PC-9 (cell line): ENCODE results near the gene ZNF562. TPM values are rescaled to one million over a fixed set of nuclear protein-coding genes. Genes with fewer than 3 reads are reported as not detected.
"Not testable (repeated sequence)": the region's sequence is repeated elsewhere in the genome, so short reads cannot be mapped to it uniquely, and the experiment has no call there.

ENCODE experiments used
- BruUV-seq: library from RNA; stranded (reverse); fragments of 400-500 nt; replicated peaks from 2 replicates; lab custom pipeline; 2021; lab: Mats Ljungman, UMichigan
- CTCF ChIA-PET: fragments of 300-600 bp; sonication (Branson Sonifier 250); formaldehyde crosslinking; loops from one replicate; lab custom pipeline; 2022; ENCODE audit warnings: antibody characterized with exemption; lab: Charles Lee
- POLR2A ChIA-PET: fragments of 300-600 bp; sonication (Branson Sonifier 250); formaldehyde crosslinking; loops from one replicate; lab custom pipeline; 2022; ENCODE audit warnings: antibody characterized with exemption; ENCODE audit not compliant: unreplicated experiment; lab: Charles Lee
- DNase-seq, 2 experiments: peaks; one replicate each; pipeline versions ENCODE4 v3.0.0 to v3.0.0-alpha.2; 2015 to 2022; ENCODE audit warnings: mixed read lengths in 1 of 2
- H2AFZ ChIP-seq: fragments of 200-600 bp; sonication (generic); 2 replicates; pipeline ENCODE4 v1.8.1; 2017; ENCODE audit warnings: antibody characterized with exemption
- H3F3A ChIP-seq: fragments of 200-600 bp; sonication (generic); 2 replicates; pipeline ENCODE4 v1.8.1; 2017; ENCODE audit warnings: antibody characterized with exemption, mild to moderate bottlenecking, low read depth; ENCODE audit not compliant: insufficient read depth
- H3K27ac ChIP-seq: fragments of 200-600 bp; sonication (generic); 2 replicates; pipeline ENCODE4 v1.6.1; 2016; ENCODE audit warnings: mixed run types
- H3K27me3 ChIP-seq: fragments of 200-600 bp; sonication (generic); 2 replicates; pipeline ENCODE4 v1.6.1; 2016; ENCODE audit warnings: low read depth, mixed run types; ENCODE audit not compliant: insufficient read depth
- H3K36me3 ChIP-seq: fragments of 200-600 bp; sonication (generic); 2 replicates; pipeline ENCODE4 v1.6.1; 2016; ENCODE audit warnings: low read depth, mixed run types
- H3K4me1 ChIP-seq: fragments of 200-600 bp; sonication (generic); replicated peaks from 2 replicates; pipeline ENCODE4 v1.6.1; 2016; ENCODE audit warnings: mixed run types; ENCODE audit not compliant: insufficient read depth
- H3K4me2 ChIP-seq: fragments of 200-600 bp; sonication (generic); 2 replicates; pipeline ENCODE4 v1.6.1; 2017; ENCODE audit warnings: mixed run types
- H3K4me3 ChIP-seq: fragments of 200-600 bp; sonication (generic); 2 replicates; pipeline ENCODE4 v1.6.1; 2016; ENCODE audit warnings: mixed run types
- H3K79me2 ChIP-seq: fragments of 200-600 bp; sonication (generic); 2 replicates; pipeline ENCODE4 v1.6.1; 2017; ENCODE audit warnings: low read depth, mixed run types
- H3K9me2 ChIP-seq: fragments of 200-600 bp; sonication (generic); 2 replicates; pipeline ENCODE4 v1.8.1; 2017; ENCODE audit warnings: mild to moderate bottlenecking; ENCODE audit not compliant: insufficient read depth
- H3K9me3 ChIP-seq: fragments of 200-600 bp; sonication (generic); 2 replicates; pipeline ENCODE4 v1.8.1; 2016; ENCODE audit warnings: low read depth; ENCODE audit not compliant: insufficient read depth
- H4K20me1 ChIP-seq: fragments of 200-600 bp; sonication (generic); 2 replicates; pipeline ENCODE4 v1.8.1; 2017; ENCODE audit not compliant: insufficient read depth
- CTCF ChIP-seq: fragments of 200-600 bp; sonication (generic); conservative IDR thresholded peaks from 2 replicates; pipeline ENCODE4 v1.6.1; 2017; ENCODE audit warnings: mixed run types, antibody characterized with exemption, mild to moderate bottlenecking, moderate library complexity
- EZH2 ChIP-seq: fragments of 200-600 bp; sonication (generic); IDR thresholded peaks from 2 replicates; pipeline ENCODE4 v1.8.0; 2017; ENCODE audit warnings: antibody characterized with exemption, low read depth
- intact Hi-C: fragments of 100-400 bp; cut with micrococcal nuclease; formaldehyde crosslinking; loops from one replicate; pipeline ENCODE4 v1.10.0; 2022; ENCODE audit not compliant: unreplicated experiment
- total RNA-seq: library from RNA; stranded (reverse); gene quantifications from 2 replicates; pipeline ENCODE4 v1.2.3, GENCODE V29; 2021

The ZNF562 gene
- total RNA-seq, 1 experiment from 2014 or later, result 26.0 TPM

DNA sequence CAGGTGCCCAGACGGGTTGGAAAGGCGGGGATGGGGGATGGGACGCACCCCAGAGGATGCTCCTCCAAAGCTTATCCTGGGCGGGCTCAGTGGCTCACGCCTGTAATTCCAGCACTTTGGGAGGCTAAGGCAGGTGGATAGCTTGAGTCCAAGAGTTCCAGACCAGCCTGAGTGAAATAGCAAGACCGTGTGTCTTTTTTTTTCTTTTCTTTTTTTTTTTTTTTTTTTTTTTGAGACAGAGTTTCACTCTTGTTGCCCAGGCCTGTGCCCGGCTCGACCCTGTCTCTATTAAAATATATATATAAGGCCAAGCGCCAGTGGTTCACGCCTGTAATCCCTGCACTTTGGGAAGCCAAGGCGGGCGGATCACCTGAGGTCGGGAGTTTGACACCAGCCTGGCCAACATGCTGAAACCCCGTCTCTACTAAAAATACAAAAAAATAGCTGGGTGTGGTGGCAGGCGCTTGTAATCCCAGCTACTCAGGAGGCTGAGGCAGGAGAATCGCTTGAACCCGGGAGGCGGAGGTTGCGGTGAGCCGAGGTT is 530 bp upstream of the ZNF562 start:
- peaks cover 38% of the 10 kb centered on the region for H3K9me3 ChIP-seq
- H3K9me2 ChIP-seq, H3K27me3 ChIP-seq, POLR2A ChIA-PET, H4K20me1 ChIP-seq, H3K4me1 ChIP-seq, DNase-seq: not testable (repeated sequence)
- TSS peak; percentile 73 for BruUV-seq
- H3K79me2 ChIP-seq, result peaks cover 42% of the 10 kb centered on the region
- H3K36me3 ChIP-seq, result peaks cover 37% of the 10 kb centered on the region
- H3K4me3 ChIP-seq, result peak overlapping the region; percentile 70
- peak overlapping the region; percentile 86 for H3K27ac ChIP-seq
- intact Hi-C loops, result loop anchor here (2.0 to 5.0 kb wide), 2 partner anchors 92 to 109 kb away; partner anchors contain the start of gene ZNF846
- peaks cover 27% of the 10 kb centered on the region for H3F3A ChIP-seq
- peak overlapping the region; percentile 77 for H3K4me2 ChIP-seq
- peak overlapping the region; percentile 86 for H2AFZ ChIP-seq
- CTCF ChIA-PET, result interaction anchor here (0.7 kb wide), 1 partner anchor 93 kb away, joined by 9 read pairs; no protein-coding TSS in a partner anchor

GRCh38 chr19:9673912-9674662 is 813 bp downstream of the ZNF562 start:
- no peaks in the 10 kb centered on the region for H3K4me1 ChIP-seq
- ChIA-PET POLR2A (no interaction called here), CTCF (no interaction called here)
- peaks cover 46% of the 10 kb centered on the region for H3K9me3 ChIP-seq
- peak overlapping the region; percentile 86 for H2AFZ ChIP-seq
- intact Hi-C loops, result loop anchor here (2.0 kb wide), 1 partner anchor 111 kb away; no protein-coding TSS in a partner anchor
- peak; percentile 1 to 50 for DNase-seq
- H3K4me3 ChIP-seq, result peak overlapping the region; percentile 70
- TF ChIP-seq EZH2, result no peak
- no peak for TF ChIP-seq CTCF
- peaks cover 44% of the 10 kb centered on the region for H3K36me3 ChIP-seq
- no peaks in the 10 kb centered on the region for H3K27me3 ChIP-seq
- peaks cover 27% of the 10 kb centered on the region for H3F3A ChIP-seq
- peak overlapping the region; percentile 86 for H3K27ac ChIP-seq
- peak overlapping the region; percentile 77 for H3K4me2 ChIP-seq
- BruUV-seq, result no TSS peak
- H3K9me2 ChIP-seq, result no peaks in the 10 kb centered on the region
- peaks cover 56% of the 10 kb centered on the region for H3K79me2 ChIP-seq
- H4K20me1 ChIP-seq, result no peaks in the 10 kb centered on the region

- Histone ChIP-seq H3F3A (peaks cover 27% of the 10 kb centered on the region), H3K9me2 (no peaks in the 10 kb centered on the region), H3K27me3 (no peaks in the 10 kb centered on the region), H3K27ac (no peak overlapping the region), H4K20me1 (no peaks in the 10 kb centered on the region), H3K79me2 (peaks cover 68% of the 10 kb centered on the region), H3K4me2 (no peak overlapping the region), H3K36me3 (peaks cover 56% of the 10 kb centered on the region), H2AFZ (no peak overlapping the region), H3K9me3 (peaks cover 58% of the 10 kb centered on the region), H3K4me3 (peak overlapping the region; percentile 70; the same call in 1 of the 2 replicates), H3K4me1 (no peaks in the 10 kb centered on the region)
- intact Hi-C loops, result no loop called here
- POLR2A ChIA-PET, result no interaction called here
- DNase-seq, result no peak
- CTCF ChIA-PET, result no interaction called here
- no TSS peak for BruUV-seq
- TF ChIP-seq CTCF (no peak), EZH2 (no peak)
Measured at GRCh38 chr19:9672893-9673292, 2.0 kb downstream of the ZNF562 start.
